Measurements from ENCODE around the gene LYPD3. TPM values are rescaled to one million over a fixed set of nuclear protein-coding genes. Genes with fewer than 3 reads are reported as not detected.
"Not testable (repeated sequence)": the region's sequence is repeated elsewhere in the genome, so short reads cannot be mapped to it uniquely, and the experiment has no call there.

LYPD3 gene
- total RNA-seq, 1 experiment from 2014 or later: 0.74 TPM

DNA sequence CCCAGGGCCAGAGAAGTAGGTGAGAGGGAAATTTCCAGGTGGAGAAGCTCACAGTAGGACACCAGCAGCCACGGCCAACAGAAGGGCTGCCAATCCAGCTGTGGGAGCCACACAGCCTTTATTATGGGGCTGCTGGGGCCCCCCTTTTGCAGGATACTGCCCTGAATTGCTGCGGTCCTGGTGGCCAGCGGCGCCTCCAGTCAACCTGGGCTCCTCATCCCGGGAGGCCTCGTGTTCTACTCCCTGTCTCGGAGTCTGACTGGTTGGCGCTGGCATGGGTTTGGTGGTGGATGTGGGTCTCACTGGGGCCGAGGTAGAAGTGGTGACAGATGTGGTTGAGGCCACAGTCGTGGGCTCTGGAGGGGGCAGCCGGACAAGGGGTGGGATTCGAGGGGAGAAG lies 4.1 kb downstream of the LYPD3 start:
- DNase-seq (ENCODE audit: low read depth): no peak

DNA sequence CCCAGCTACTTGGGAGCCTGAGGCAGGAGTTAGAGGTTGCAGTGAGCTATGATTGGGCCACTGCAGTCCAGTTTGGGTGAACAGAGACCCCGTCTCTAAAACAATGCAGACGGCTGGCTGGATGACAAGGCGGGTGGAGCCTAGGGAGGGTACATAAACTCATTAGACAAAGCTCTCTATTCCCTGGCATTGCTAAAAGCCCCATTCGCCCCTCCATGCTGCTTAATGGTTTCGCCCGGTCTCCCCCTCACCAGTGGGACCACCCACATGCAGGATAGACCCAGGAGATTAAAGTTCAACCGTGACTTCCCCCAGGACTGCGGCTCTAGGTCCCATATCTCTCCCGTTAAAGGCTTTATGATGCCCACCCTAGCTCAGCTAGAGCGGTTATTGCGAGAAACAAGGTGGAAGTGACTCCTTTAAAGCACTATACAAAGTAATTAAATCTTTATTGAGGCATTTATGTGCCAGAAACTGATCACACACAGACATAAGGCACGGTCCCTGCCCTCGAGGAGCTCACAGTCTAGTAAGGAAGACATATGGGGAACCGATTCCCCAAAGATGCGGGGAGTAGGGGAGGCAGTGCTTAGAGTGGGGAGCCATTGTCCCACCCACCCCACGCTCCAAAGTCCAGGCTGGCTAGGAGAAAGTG lies 4.9 kb downstream of the LYPD3 start:
- no peak for DNase-seq (ENCODE audit: low read depth)

DNA sequence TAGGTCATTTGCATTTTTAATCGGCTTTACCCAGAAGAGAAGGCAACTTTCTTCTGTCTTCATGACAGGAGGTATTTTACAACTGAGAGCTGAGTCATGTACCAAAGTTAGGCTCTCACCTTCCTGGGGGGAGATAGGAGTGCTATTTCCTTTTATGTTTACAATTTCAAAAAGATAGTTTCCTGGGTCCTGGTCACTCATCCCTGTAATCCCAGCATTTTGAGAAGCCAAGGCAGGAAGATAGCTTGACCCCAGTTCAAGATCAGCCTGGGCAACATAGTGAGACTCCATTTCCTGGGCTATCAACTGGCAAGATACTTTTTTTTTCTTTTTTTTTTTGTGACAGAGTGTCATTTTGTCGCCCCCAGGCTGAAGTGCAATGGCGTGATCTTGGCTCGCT lies 7.6 kb downstream of the LYPD3 start:
- no peak for DNase-seq (ENCODE audit: low read depth)

DNA sequence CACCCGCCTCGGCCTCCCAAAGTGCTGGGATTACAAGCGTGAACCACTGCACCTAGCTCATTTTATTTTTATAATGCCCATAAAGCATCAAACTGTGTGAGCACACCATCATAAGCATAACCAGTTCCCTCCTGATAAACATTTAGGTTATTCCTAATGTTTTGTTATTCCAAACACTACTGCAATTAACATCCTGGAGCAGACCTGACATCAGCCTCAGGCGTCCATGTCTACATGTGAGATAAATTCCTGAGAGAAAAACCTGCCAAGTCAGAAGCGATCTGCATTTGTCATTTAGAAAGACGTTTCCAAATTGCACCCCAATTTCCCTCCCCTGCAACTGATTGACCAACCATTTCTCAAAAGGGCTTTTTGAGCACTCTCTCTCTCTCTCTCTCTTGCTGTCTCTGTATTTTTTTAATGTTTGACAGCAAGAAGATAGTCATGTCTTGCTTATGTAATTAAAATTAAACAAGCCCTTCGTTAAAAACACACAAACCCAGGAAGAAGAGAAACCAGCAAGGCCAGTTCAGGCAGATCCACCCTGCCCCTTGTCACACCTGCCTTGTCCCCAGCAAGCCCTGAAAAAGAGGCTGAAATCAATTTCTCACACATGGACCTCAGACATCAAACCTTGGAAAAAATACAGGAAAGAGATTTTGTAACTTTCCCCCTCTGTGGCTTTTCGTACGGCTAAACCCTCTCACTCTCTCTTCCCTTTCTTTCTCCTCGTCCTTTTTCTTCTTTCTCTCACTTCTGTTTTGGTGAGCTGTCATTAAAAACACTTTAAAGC lies 9.9 kb downstream of the LYPD3 start:
- DNase-seq (ENCODE audit: low read depth): no peak

DNA sequence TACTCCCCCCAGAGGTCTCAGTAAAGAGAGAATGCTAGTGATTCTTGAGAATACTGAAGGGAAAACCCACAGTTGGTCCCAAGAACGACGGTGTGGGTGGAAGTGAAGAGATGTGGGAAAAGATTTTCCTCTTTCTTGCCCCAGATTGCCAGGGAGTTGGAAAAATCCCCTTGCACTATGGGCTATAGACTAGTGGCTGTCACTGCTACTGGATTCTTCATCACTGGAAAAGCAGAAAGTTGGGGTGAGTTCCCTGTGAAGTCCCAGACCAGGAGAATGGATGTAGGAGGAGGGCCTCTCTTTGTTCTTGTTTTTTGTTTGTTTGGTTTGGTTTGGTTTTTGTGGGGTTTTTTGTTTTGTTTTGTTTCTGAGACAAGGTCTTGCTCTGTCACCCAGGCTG lies 11.4 kb downstream of the LYPD3 start:
- DNase-seq (ENCODE audit: low read depth): no peak

DNA sequence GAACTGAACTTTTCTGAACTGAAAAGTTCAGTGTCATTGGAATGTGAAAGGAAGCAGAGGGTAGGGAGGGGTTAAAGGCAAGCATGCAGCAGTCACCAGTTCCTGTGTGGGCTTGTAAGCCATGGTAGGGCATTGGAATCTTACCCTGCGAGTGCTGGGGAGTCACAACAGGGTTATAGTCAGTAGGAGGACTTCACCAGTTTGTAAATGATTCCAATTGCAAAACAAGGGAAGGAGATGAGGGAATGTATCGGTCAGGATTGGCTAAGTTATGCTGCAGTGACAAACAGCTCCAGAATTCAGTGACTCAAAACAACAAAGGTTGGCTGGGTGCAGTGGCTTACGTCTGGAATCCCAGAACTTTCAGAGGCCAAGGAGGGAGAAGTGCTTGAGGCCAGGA lies 12.8 kb downstream of the LYPD3 start:
- DNase-seq (ENCODE audit: low read depth): no peak

DNA sequence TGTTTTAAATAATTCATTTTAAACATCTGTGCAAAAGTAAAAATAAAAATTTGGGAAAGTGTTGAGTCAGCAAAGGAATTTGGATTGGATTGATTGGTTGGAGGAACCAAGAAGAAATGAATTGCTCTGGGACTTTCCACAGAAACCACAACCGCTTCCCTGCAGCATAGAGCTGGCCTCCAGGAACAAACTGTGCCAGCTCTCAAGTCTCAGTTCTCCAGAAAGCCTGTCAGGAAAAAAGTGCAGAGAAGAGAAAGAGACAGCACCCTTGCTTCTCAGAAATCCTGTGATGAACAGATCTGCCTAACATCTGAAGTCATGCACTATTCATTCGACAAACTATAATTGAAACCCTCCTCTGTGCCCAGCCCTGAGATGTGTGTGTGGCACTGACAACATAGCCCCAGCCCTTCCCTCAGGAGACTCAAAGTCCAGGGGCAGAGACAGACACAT lies 14.8 kb downstream of the LYPD3 start:
- peak; percentile 51 for DNase-seq (ENCODE audit: low read depth)

DNA sequence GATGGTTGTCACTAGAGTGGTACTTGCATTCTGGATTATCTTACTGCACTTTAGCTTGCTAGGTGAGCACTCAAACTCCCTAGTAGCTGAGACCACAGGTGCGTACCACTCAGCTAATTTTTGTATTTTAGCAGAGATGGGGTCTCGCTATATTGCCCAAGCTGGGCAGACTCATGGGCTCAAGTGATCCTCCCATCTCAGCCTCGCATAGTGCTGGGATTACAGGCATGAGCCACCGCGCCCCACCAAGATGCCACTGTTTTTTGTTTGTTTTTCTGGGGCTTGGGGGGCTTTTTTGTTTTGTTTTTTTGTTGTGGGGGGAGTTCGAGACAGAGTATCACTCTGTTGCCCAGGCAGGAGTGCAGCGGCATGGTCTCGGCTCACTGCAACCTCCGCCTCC lies 17.8 kb downstream of the LYPD3 start:
- DNase-seq (ENCODE audit: low read depth): no peak

DNA sequence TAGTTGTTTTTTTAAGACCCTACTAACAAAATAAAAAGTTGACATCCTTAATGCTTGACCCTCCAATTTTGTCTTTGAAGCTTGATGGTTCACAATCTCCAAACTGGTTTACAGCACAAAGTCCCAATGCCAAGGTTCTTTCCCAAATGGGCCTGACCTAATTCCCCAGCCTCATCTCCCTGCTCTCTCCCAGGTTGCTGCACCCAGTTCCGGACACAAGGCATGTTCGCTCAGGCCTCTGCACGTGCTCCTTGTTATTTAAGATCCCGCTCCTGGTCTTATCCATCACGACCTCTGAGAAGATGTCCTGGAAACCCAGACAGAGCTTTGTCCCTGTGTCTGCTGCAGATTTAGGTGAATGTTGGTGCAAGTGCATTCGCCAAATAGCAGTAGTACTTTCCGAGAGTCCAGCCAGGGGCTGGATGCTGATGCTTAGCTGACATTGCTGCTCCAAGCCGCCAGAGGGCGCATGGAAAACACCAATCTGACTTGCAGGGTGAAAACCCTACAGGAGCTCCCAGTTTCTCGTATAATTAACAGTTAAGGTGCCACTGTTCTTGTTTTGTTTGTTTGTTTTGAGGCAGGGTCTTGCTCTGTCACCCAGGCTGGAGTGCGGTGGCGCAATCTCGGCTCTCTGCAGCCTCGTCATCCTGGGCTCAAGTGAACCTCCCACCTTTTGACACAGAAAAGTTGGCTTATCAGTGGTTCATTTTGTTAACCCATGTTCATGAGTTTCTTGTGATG lies 18.5 kb downstream of the LYPD3 start:
- DNase-seq (ENCODE audit: low read depth): peak; percentile 75

DNA sequence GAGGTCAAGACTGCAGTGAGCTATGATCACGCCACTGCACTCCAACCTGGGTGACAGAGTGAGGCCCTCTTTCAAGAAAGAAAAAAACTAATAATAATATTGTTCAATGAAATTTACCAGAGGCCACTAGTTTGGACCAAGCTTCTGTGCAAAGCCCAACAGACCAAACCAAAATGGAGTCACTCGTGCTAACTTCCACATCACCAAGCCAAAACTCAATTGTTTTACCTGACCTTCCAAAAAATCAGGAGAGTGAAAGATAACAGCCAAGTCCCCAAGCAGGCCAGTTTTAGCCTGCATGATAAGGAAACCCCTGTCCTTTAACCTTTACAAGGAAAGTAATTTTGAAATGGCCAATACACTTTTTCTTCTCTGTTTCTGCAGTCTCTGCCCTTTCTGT lies 20.0 kb downstream of the LYPD3 start:
- no peak for DNase-seq (ENCODE audit: low read depth)

DNA sequence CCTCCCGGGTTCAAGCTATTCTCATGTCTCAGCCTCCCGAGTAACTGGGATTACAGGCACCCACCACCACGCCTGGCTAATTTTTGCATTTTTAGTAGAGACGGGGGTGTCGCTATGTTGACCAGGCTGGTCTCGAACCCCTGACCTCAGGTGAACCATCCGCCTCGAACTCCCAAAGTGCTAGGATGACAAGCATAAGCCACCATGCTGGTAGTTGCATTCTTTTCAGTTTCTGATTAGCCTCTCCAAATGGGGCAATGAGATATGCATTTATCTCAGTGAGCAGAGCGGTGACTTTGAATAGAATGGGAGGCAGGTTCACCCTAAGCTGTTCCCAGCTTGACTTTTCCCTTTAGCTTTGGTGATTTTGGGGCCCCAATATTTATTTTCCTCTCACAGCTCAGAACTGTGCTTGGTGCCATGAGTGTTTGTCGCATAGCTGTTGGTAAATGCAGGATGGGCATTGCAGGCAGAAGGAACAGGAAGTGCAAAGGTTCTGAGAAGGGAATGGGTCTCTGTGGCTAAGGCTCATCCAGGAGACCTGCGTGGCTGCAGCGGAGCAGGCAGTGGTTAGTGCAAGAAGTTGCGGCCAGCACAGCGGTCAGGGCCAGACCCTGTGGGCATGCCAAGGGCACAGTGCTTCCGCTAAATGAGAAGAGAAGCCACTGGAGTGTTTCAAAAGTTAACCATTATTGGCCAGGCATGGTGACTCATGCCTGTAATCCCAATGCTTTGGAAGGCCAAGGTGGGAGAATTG lies 20.7 kb downstream of the LYPD3 start:
- DNase-seq (ENCODE audit: low read depth): no peak

DNA sequence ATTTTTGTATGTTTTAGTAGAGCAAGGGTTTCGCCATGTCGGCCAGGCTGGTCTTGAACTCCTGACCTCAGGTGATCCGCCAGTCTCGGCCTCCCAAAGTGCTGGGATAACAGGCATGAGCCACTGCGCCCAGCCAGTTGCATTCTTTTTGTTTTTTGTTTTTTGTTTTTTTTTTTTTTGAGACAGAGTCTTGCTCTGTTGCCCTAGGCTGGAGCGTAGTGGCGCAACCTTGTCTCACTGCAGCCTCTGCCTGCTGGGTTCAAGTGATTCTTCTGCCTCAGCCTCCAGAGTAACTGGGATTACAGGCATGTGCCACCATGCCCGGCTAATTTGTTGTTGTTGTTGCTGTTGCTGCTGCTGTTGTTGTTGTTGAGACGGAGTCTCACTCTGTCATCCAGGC lies 21.3 kb downstream of the LYPD3 start:
- not testable (repeated sequence) for DNase-seq (ENCODE audit: low read depth)

DNA sequence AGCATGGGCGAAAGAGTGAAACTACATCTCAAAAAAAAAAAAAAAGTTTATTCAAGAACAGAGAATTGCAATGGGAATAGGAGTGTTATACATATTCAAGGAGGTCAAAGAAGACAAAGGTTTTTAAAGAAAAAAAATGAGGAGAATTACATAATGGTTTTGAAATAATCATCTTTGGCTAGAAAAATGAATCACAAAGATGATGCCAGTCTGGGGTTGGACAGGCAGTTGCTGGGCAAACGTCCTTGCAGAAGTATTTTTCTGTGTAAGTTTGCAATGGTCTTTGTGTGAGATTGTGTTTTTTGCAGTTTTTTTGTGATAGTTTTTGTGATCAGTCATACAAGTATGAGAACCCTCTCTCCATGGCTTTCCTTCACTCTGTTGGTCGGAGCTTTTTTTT lies 23.7 kb downstream of the LYPD3 start:
- DNase-seq (ENCODE audit: low read depth): no peak

DNA sequence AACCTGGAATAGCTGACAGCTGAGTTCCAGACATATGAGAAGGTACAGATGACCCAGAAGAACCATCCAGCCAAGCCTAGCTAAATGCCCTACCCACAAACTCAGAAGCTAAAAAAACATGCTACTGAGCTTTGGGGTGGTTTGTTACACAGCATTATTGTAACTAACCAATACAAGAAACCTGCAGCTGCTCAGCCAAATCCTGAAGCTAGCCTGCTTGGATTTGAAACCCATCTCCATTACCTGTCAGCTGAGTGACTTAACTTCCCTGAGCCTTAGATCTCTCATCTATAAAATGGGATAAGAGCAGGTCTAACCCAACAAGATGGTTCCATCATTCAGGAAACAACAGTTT lies 25.7 kb downstream of the LYPD3 start:
- DNase-seq (ENCODE audit: low read depth): no peak

DNA sequence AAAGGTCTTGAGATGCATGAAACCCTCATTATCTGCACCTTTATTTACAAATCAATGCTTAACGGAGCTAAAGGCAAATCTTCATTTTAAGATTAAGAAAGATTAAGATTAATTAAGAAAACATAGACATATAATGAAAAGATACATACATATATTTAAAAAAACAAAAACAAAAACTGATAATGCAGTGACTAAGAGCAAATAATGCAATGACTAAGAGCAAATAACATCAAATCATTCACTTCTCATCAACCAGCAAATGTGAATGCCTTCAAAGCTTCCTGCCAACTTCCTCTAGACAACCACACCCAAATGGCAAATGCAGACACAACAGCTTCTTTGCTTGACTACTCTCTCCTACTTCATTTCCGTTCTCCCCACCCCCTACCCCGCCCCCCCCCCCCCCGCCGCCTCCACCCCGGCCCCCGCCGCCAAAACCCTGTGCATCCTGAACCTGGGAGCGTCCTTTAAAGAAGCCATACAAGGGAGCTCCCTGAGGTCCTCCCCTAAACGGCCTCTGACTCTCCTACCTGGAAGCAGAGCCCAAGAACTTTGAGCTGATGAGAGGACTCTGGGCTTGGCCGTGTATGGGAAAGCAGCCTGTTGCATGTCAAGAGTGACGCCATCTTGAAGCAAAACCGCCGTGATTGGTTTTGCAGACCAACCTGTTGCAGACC lies 26.2 kb downstream of the LYPD3 start:
- peak; percentile 65 for DNase-seq (ENCODE audit: low read depth)

DNA sequence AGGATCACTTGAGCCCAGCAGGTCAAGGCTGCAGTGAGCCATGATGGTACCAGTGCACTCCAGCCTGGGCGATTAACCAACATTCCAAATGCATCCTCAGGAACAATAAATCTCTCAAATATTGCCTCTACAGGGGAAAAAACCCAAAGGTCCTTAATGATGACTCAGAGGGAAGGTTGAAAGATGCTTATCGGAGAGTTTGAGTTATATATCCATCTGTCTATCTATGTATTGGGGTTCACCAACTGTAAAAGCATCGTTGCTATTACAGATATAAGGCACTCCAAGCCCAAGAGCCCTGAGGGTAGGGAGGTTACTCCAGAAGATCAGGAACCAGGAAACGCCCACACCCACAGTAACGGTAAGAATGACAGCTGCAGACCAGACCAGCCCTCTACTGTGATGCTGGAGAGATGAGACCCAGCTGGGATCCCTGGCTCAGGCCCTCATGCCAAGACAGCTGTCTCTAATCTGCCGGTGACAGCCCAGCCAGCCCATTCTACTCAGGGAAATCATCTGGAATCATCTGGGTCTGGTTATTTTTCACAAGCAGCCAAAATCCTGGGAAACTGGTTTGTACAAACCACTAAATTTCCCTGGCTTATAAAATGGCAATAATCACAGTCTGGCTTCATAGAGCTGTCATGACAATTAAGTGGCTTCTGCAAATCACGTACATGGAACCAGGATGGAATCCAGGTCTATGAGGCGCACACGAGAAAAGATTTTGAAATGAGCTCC lies 26.9 kb downstream of the LYPD3 start:
- peak; percentile 62 for DNase-seq (ENCODE audit: low read depth)

DNA sequence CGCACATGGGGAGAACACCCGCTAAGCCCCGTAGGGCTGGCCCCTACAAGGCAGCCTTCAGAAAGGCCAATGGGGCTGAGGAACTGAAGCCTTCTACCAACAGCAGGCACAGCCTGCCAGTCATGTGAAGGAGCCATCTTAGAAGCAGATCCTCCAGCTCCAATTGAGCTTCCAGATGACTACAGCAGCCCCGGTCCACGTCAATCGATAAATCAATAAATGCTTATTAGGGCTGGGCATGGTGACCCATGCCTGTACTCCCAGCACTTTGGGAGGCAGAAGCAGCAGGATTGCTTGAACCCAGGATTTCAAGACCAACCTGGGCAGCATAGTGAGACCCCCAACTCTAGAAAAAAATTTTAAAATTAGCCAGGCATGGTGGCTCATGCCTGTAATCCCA lies 27.7 kb downstream of the LYPD3 start:
- DNase-seq (ENCODE audit: low read depth): no peak

DNA sequence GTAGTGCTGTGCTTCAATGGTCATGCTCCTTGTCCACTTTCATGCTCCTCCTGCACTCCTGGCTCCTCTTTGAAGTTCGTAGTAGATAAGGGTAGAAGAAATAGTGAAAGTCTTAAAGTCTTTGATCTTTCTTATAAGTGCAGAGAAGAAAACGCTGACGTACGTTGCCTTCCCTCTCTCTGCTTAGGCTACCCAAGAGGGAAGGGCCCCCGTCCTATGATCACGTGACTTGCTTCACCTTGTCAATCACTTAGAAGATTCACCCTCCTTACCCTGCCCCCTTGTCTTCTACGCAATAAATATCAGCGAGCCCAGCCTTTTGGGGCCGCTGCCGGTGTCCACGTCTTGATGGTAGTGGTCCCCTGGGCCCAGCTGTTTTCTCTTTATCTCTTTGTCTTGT lies 28.1 kb downstream of the LYPD3 start:
- not testable (repeated sequence) for DNase-seq (ENCODE audit: low read depth)

DNA sequence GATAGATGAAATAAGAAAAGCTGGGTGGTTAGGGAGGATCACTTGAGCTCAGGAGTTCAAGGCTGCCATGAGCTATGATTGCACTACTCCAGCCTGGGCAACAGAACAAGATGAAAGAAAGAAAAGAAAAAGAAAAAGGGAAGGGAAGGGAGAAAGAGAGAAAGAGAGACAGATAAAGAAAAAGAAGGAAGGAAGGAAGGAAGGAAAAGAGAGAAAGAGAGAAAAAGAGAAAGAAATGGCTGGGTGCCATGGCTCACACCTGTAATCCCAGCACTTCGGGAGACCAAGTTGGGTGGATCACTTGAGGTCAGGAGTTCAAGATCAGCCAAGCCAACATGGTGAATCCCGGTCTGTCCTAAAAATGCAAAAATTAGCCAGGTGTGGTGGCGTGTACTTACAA lies 29.6 kb downstream of the LYPD3 start:
- no peak for DNase-seq (ENCODE audit: low read depth)

DNA sequence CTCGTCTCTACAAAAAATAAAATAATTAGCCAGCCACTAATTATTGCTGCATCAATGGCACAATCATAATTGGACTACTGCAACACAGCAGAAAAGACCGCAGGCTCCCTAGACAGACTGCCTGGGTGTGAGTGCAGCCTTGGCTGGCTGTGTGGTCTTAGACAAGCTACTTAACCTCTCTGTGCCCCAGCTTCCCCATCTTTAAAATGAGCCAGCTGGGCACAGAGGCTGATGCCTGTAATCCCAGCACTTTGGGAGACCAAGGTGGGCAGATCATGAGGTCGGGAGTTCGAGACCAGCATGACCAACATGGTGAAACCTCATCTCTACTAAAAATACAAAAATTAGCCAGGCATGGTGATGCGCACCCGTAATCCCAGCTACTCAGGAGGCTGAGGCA lies 31.7 kb downstream of the LYPD3 start:
- no peak for DNase-seq (ENCODE audit: low read depth)

DNA sequence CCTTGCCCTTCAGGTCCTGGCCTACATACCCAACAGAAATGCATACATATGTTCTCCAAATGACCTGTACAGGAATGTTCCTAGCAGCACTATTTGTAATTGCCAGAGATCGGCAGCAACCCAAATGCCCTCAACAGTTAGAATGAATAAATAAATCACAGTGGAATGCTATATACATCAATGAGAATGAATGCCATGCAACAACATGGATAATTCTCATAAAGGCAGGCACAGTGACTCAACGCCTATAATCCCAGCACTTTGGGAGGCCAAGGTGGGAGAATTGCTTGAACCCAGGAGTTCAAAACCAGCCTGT lies 32.1 kb downstream of the LYPD3 start:
- DNase-seq (ENCODE audit: low read depth): no peak

Measured in Daoy (cell line).